GM21825 (cell line): Measurements from ENCODE around the gene RALY.

ENCODE experiments used
- ATAC-seq: cut with Tn5 transposase; IDR thresholded peaks from one replicate; pipeline ENCODE4 v1.9.1; 2021; ENCODE audit warnings: mild to moderate bottlenecking, moderate library complexity; ENCODE audit not compliant: unreplicated experiment

The RALY gene

DNA sequence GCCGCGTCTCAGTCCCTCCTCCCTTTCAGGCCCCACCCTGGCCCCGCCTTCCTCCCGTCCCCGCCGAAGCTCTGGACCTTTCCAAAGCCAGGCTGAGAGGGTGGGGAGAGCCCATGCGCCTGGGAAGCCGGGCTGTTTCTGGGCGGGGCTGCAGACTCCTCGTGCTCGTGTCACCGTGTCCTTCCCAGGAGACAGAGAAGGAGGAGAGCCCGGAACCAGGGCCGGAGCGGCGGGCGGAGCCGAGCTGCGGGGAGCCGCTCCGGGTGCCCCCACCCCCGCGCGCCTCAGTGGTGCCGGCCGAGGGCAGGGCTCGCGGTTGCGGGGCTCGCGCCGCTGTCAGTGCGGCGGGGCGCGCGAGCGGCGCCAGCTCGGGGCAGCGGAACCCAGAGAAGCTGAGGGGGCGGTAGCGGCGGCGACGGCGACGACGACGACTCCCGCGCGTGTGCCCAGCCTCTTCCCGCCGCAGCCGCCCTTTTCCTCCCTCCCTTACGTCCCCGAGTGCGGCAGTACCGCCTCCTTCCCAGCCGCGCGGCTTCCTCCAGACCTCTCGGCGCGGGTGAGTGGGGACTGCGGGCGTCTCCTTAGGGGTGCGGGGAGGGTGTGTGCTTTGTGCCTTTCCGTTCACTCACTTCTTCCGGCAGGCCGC is at the start of gene RALY:
TSS of gene RALY (plus strand) at position 336 of the 646 bp plus-strand sequence. CDS start 78,164 bp downstream, outside the sequence.
- ATAC-seq, result peak; percentile 52

DNA sequence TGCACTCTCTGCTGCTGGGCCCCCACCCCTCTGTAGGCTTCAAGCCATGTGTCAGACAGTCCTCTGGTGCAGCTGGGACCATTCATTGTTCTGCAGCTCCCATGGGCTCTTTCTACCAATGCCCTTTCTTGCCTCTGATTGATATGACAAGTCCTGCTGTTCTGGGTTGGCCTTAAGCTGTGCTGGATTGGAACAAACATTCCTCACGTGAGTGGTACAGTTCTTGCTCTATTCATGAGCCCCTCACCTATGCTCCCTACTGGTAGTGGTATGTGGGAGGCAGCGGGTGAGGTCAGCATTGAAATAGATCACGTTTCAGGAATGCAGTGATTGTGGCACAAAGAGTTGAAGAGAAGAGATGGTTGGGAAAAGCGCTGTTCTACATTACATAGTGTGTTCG is 48.8 kb upstream of the RALY start:
- no peak for ATAC-seq

DNA sequence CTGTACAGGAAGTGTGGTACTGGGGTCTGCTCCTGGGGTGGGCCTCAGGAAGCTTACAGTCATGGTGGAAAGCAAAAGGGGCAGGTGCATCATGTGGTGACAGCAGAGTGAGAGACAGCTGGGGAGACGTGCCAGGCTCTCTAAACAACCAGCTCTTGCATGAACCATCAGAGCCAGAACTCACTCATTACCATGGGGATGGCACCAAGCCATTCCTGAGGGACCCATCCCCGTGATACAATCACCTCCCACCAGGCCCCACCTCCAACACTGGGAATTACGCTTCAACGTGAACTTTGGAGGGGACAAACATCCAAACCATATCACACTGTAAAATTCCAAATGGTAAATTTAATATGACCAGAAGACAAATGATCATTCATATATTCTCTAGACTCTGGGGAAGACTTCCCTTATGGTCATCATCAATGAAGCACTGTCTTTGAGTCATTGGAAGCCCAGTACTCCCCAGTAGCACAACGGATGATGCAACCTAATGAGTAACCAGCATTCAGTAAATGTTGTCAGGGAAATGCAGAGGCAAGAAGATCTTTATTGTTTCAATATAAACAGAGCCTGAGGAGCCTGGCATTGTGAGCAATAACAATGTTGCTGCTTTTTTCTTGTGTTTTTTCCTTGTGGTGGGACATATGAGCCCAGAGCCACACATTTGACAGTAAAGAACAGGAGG is 48.2 kb upstream of the RALY start:
- no peak for ATAC-seq

DNA sequence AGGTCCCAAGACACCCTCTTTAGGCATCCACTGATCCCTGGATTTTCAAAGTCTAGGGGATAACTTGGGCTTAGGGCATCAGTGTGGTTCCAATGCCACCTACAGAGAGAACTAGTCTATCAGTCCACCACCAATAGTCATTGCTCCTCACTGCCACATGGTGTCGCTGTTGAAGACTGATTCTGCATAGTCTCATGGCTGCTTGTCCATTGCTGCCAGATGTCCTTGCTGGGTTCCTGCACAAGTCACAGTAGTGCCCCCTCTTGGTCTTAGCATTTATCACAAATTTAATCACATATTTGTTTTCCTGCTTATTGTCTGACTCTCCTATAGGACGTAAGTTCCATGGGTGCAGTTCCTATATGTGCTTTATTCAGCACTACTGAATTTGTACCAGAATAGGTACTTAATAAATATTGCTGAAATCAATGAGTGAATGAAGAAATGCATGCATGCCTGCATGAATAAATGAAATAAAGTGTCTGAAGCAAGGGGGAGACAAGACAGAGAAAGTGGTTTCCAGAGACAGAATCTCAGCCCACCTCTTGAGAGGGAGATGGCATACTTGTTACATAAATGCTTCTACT is 45.9 kb upstream of the RALY start:
- no peak for ATAC-seq

DNA sequence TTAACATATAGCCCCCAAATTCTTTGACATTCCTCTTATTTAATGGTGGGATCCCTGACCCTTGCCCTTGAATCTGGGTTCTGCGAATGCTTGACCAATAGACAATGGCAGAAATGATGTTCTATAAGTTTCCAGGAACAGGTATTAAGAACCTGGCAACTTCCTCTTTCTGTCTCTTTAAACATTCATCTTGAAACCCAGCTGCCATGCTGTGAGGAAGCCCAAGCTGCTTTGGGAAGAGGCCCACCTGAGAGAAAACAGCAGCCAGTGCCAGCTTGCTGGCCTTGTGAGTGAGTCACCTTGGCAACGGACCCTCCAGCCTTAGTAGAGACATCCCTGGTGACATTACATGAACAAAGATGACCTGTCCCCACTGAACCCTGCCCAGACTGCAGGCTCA is 45.2 kb upstream of the RALY start:
- no peak for ATAC-seq

DNA sequence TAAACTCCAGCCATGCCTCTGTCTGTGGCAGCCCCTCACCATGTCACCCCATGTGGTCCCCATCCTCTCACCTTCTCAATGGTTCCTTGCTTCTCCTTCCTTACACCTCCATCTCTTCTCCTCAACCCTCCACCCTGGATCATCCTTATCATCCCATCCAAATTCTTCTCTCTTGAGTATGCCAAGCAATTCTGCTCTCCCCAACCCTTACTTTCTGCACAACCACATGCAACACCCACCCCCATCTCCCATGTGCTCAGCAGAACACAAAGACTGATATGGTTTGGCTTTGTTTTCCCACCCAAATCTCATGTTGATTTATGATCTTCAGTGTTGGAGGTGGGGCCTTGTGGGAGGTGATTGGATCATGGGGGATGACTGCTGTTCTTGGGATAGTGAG is 42.5 kb upstream of the RALY start:
- no peak for ATAC-seq

DNA sequence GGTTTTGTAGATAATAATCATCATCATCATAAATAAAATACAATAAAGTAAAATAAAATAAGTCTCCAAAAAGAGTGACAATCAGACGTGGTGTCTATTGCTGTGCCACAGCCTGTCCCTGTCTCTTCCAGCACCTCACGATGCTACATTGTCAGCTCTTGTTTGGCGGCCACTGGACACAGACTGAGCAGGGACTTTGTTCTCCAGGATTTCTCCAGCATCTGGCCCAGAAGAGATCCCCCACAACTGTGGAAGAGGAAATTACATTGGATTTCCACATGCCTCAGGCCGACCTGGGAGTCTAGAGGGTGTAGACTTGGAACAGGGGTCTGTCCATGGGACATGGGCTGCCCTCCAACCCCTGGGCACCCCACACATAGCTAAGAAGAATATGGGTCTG is 39.2 kb upstream of the RALY start:
- ATAC-seq, result no peak

DNA sequence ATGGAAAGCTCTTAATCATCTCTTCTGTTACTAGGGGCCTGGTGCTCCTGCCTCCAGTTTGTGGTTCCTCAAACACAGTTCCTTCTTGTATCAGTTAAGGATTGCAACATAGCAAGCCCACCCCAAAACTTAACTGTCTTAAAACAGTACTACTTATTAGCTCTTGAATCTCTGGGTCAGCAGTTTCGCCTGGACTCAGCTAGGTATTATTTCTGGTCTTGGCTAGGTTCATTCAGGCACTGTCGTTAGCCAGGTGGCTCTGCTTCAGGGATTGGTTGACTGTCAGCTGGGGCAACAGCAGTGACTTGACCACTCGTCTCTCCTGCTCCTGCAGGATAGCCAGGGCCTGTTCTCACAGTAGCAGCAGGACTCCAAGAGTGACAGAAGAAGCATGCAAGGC is 30.0 kb upstream of the RALY start:
- no peak for ATAC-seq

DNA sequence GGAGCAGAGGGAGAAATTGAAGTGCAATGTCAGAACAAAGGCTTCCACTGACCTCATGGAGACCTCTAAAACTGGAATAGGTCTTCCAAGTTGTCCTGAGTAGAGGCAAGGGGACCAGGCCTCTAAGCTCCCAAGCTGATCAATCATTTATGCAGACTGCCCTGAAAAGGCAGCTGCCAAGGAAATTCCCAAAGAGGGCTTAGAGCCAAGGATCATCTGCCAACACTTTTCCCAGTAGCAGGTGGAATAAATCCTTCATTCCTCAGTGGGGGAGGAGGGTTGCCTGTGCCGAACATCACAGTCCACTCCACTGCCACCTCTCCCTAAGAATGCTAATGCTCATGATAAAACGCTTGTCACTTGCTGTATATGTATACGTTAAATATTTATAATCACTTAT is 29.3 kb upstream of the RALY start:
- no peak for ATAC-seq

DNA sequence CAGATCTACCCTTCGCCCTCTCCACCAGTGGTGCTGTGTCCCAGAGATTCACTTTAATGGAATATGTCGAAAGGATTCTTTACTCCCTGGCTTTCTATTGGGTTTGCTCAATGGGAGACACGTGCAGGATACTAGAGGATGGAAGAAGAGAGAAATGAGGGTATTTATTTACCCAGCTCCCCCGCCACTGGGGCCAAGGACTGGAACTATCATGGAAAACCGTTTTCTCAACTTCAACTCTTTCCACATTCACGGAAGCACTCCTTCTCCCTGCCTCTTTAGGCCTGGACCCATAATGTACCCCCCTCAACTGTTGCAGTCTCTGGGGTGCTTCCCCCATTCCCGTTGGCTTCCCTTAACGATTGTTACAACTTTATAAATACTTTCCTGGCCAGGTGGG is 26.6 kb upstream of the RALY start:
- ATAC-seq, result no peak

DNA sequence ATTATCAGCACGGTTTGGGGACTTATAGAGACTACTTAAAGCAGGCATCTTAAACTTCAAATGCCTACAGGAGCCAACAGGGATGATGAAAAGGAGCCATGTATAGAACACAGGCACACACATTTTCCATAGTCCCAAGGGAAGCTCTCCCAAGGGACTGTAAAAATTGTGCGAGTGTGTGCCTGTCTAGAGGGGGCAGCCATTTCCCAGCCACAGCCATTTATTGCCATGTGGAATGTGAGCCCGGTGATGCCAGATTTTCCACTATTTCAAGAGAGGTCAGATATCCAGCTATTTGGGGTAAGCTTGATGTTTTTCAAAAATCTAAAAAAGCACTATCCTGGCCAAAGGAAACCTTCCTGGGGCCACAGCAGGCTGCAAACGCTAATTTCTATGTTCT is 24.1 kb upstream of the RALY start:
- no peak for ATAC-seq

DNA sequence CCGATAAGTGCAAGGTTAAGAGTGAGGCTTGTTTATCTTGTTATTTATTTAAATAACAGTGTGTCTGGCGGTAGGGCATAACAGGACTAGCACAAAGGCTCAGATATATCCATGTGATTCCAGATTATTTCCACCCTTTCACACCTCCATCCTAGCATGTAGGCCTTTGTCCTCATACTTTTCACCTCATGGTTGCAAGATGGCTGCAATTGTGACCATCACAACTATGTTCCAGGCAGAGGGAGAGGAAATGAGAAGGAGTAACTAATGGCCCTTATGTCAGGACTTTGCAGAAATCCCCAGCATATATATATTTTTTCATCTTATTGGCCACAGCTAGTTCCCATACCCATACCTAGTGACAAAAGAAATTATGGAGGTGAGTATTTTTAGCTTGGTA is 23.5 kb upstream of the RALY start:
- no peak for ATAC-seq

DNA sequence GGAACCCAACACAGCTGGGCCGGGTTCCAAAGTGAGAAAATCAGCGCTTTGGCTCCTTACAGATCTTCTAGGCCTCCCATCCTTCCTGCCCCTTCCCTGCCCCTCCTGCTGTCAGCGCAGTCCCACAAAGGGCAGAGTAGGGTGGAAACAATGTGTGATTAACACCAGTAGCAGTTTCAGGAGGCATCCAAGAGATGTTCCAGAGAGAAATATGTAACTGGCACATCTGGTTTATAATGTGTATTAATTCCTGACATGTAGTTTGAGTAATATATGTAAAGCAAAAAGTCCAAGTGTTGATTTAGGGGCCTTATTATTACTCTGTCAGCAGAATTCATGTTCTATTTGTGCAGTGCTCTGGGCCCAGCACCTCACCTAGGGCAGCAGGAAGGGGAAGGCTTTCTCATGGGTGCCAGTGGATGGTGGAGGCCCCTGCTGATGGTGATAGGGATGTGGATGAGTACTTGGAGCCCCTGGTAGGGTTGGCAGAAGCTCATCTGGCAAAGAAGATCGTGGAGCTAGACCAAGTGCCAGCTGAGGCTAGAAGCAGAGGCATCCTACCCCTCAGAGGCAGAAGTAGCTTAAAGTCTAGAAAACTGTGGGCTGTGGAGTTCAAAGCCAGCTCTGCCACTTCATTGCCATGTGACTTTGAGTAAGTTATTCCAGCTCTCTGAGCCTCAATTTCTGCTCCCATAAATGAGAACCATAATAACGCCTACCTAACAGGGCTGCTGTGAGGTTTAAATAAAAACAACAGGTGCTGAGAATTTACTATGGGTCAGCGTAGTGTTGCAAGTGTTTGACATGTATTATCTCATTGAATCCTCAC is 22.4 kb upstream of the RALY start:
- ATAC-seq, result no peak

DNA sequence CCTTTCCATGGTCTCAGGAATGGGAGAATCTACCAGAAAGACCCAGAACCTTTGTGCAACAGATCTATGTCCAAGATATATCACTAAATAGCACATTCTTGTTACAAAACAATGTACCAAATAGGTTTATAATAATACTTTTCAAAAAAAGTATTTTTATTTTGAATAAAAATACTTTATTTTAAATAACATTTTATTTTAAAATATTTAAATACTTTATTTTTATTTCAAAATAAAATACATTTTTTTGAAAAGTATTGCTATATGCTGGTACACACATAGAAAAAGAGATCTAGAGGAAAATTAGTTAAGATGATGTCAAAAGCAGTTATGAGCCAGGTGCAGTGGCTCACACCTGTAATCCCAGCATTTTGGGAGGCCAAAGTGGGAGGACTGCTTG is 16.8 kb upstream of the RALY start:
- no peak for ATAC-seq

DNA sequence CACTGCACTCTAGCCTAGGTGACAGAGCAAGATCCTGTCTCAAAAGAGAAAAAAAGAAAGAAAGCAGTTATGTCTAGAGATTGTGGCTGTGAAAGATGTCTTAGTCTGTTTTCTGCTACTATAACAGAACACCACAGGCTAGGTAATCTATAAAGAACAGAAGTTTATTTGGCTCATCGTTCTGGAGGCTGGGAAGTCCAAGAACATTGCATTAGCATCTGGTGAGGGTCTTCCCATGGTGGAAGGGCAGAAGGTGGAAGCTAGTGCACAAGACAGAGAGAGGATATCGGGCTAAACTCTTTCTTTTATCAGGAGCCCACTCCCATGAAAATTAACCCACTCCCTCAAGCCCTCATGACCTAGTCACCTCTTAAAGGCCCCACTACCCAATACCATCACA is 16.2 kb upstream of the RALY start:
- ATAC-seq, result no peak

DNA sequence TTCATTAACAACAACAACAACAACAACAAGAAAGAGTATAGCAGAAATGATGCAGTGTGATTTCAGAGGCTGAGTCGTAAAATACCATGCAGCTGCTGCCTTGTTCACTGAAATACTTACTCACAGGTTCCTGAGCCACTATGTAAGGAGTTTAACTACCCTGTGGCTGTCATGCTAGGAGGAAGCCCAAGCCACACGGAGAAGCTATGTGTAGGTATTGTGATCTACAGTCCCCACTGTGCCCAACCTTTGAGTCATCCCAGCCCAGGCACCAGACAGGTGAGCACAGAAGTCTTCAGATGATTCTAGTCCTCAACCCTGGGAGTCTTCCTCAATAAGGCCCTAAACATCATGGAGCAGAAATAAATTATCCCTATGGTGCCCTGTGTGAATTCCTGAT is 14.6 kb upstream of the RALY start:
- no peak for ATAC-seq

DNA sequence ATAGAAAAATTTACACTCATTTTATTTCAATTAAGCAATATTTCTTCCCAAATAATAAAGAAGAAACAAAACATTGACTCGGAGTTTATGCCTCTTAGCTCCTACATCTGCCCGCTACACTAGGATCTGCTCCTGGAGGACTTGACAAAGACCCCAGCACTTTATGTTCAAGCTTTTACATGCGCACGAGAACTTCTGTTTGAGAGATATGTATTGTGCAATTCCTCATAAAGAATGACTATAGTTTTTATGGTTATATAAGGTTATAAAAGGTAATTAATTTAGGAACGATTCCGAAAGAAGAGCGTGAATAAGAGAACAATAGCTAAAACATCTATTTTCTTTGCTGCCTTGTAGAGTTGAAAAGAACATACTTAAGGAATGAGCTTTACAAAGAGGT is 12.4 kb upstream of the RALY start:
- no peak for ATAC-seq

DNA sequence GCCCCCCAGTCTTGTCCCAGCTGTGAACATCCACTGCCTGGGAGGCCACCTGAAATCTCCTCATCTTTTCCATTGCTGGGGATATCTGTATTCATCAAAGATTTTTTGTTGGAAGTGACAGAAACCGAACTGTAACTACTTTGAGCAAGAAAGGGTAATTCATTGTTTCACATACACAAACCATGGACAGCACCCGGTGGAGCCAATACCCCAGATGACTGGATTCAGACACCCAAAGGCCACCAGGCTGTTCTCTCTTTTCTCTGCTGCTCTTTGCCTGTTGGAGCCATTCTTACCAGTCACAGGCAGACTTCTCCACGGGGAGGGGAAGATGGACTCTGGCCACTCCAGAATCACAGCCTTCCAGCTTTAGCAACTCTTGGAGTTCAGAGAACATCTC is 11.7 kb upstream of the RALY start:
- no peak for ATAC-seq

DNA sequence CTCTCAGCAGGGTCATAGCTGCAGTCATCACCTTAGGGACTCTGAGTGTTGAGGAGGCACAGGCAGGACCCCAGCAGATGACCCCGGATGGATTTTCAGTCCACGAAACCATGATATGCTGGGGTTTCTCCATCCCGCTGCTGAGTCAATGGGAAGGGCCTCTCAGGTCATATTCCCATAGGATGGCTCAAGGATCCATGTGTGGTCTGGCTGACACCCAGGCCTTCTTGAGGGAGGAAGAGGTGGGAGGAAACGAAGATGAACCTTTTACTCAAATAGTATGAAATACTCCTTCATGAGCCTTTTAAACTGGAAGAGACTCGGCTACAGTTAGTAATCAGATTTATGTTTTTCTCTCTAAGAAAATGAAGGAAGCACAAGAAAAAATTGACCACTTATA is 10.3 kb upstream of the RALY start:
- no peak for ATAC-seq

DNA sequence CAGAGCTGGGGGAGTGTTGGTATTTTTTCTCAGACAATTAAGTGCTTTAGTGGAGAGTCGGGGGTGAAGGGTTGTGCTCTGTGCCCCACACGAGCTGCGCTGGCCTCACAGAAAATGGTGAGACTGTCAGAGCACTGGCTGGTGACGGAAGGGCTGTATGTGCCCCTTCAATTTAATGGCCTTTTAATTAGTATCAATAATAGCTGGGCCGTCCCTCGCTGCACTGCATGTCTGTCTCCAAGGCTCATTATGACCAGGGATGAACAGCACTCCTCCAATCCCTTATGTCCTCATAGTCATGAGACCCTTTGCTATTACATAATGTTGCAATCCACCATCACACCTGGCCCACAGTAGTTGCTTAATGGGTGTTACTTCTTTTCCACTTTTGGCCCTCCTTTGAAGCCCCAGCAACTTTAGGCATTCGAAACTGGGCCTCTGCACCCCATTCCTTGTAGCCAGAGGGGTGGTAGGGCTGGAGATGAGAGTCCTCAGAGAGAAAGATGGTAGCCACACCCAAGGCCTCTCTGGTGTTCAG is 9.5 kb upstream of the RALY start:
- no peak for ATAC-seq

DNA sequence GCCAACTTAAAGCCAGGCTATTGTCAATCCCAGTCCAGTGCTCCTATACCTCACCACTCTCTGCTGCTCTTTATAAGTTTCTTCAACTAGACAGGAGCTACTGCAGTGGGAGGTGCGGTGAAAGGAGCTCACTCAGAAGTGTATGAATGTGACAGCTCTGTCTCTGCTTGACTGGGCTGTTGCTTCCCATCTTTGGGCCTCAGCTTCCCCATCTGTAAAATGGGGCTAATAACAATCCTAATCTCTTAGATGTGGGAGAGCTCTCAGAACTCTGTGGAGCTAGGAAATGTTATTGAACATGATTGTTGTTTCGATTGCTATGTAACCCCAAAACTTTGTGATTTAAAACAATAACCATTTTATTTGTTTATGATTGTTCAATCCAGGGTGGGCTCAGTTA is 8.4 kb upstream of the RALY start:
- no peak for ATAC-seq
